SHP77 treated with DMSO at 0.1 percent for 48 hours (cell line): ENCODE results near the gene MYO18B.
A peak's percentile ranks its signal among the peaks of the same experiment; 100 is the strongest.

Experiments used
- DNase-seq: peaks from one replicate; lab custom pipeline; 2025; lab: John Stamatoyannopoulos, UW

MYO18B gene

GRCh38 chr22:25824828-25825423 is 82.9 kb downstream of the MYO18B start:
- DNase-seq: no peak

GRCh38 chr22:25827415-25827814 is 85.4 kb downstream of the MYO18B start:
- no peak for DNase-seq

GRCh38 chr22:25828422-25828821 is 86.4 kb downstream of the MYO18B start:
- no peak for DNase-seq

DNA sequence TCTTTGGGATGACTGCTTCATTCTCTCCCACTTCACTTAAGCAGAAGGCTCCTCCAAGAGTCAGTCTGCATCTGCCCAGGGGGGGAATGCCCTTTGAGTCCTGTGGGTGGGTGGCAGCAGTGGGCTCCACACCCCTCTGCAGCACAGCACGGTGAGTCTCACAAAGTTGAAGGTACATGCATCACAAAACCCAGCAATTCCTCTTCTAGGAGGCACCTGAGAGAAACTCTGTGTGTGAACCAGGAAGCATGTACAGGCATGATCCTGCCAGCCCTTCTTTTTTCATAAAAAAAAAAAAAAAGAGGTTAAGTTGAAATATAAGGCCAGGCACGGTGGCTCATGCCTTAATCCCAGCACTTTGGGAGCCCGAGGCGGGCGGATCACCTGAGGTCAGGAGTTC is 87.2 kb downstream of the MYO18B start:
- DNase-seq: no peak

DNA sequence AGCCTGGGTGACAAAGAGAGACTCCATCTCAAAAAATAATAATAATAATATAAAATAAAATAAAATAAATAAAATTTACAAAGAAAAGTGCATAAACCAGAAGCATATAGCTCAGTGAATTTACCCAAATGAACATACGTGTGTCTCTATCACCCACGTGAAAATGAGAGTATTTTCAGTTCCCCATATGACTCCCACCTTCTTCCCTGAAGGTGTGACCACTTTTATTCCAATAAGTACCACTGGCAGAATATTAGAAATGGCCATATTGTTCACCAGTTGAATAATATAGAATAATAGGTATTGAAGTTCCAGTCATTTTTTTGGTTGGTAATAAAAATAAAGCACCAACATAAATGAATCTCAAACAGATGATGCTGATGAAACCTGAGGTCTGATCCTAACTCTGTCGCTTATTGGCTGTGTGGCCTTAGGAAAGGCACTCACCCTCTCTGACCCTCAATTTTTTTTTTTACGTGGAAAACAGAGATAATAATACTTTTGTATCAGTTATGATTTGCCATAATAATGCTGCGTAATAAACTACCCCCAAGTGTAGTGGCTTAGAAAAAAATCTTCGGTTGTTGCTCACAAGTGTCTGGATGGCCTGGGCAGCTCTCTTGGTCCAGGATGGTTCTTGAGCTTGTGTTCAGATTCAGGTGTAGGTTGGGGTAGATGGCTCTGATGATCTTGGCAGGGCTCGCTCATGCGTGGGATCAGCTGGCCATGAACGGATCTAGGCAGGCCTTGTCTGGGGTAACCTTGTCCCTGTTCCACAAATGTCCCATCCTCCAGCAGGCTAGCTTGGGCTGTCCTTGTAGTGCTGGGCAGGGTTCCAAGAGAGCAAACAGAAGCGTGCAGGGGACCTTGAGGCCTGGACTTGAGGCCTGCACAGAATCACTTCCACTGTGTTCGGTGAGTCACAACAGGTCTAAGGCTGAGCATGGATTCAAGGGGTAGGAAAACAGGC is 88.1 kb downstream of the MYO18B start:
- DNase-seq: peak; percentile 4

DNA sequence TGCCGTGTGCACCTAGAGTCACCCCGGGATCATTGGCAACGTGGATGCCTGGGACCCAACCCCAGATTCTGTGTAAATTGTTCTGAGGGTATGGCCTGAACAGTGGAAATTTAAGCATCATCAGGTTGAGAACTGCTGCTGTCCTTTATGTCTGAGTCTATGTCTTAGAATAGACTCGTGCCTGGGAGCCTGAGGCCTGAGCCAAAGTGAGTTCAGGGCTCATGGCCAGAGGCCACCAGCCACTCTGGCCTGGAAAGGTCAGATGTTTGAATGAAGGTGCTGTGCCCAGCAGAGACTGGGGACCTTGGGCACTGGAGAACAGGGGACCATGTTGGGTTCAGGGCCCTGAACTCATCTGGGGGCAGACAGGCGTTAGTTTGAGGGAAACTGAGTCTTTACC is 91.1 kb downstream of the MYO18B start:
- no peak for DNase-seq

GRCh38 chr22:25833676-25834075 is 91.7 kb downstream of the MYO18B start:
- no peak for DNase-seq

GRCh38 chr22:25834490-25834889 is 92.5 kb downstream of the MYO18B start:
- DNase-seq: no peak

- no peak for DNase-seq
These were observed 93.4 kb downstream of the MYO18B start for GRCh38 chr22:25835348-25835747.

DNA sequence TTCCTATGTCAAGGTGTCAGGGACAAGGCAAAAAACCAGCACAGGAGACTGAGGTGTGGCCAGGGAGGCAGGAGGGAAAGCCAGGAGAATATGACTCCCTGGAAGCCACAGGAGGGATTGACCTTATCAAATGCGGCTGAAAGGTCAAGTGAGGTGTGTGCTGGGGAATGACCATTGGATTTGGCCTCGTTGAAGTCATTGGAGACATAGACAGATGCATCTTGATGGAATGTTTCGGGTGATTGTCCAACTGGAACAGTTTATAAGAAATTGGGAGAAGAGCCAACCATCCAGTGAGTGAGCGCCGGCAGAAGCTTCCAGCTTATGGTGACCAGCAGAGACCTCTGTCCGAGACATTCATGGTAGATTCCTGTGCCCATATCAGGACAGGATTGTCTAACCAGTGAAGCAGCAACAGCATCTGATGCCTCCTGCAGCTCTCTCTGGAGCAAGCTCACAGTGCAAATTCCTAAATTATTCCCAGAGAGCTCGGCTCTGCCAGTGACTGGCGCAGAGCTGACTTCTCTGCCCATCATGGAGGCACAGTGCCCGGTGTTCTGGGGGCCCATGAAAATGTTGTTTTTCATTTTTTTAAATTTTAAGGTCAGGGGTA is 95.4 kb downstream of the MYO18B start:
- DNase-seq: no peak

DNA sequence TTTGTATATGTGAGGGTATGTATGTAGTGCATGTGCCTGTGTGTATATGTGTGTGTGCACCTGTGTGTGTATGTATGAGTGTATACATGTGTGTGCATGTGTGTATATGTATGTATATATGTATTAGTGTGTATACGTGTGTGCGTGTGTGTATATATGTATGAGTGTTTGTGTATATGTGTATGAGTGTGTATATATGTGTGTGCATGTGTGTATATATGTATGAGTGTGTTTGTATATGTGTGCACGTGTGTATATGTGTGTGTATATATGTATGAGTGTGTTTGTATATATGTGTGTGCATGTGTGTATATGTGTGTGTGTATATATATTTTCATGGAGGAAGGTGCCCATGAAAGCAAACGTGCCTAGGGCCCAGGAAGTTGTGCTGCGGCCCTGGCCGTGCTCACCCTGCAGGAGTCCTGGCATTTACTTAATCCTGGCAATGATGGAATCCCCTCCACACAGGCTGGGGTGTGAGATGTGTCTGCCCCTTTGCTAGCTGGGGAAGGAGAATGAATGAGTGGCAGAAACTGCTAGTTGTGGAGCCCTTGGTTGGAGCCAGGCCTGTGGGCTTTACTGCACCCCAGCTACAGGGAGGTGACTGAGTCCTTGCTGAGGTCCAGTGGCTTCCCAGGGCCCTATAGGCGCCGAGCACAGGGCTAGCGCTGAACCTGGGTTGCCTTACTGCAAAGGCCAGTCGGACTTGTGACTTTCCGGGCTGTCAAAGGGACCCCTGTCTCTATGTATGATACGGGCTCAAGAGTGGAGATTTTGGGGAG is 97.2 kb downstream of the MYO18B start:
- no peak for DNase-seq

DNA sequence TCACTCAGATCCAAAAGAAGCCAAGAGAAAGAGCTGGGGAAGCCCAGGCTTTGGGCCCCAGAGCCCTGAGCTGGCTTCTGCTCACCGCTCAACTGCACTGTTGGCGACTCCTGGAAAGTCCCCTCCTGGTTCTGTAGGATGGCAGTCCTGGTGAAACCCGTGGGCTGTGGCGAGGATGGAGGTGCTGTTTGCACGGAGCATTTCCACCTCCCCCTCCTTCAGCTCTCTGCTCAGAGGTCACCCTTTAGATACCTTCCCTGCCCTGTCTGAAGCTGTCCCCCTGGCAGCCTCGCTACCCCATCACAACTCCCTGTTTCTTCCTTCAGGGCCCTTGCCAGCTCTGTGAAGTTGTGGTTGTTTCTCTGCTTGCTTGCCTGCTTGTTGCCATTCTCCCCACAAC is 97.8 kb downstream of the MYO18B start:
- DNase-seq: no peak

DNA sequence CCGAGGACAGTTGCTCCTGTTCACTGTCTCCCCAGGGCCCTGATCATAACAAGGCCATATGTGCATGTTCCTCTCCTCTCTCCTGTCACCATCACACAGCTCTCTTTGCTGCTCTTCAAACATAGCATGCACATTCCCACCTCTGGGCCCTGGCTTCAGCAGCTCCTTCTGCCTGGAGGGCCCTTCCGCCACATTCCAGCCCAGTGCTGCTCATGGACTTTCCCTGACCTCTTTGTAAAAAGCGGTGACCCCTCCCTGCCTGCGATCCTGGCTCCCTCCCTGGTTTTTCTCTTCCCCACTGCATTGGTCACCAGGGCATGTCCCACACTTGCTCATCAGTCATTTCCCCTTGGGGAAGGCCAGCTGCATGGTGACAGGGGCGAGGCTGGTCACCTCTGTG is 98.2 kb downstream of the MYO18B start:
- no peak for DNase-seq

GRCh38 chr22:25840891-25841290 is 98.9 kb downstream of the MYO18B start:
- no peak for DNase-seq

- DNase-seq: no peak
These were observed 99.8 kb downstream of the MYO18B start for GRCh38 chr22:25841775-25842174.

GRCh38 chr22:25843660-25844405 is 101.8 kb downstream of the MYO18B start:
- DNase-seq: no peak

DNA sequence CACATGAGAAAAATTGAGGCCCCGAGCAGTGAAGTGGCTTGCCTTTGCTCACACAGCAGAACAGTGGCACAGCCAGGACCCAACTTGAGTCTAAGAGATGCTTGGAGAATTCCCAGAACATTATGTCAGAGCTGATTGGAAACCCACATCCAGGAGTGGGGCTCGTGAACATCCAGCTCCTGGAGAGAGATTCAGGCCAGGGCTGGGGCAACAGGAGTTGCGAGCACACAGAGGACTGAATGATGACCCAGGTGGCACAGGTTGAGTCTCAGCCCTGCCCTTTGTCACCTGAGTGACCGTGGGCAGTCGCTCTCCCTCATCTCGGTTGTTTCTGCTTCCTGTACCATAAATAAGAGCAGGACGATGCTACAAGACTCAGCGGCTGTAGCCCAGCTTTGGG is 102.6 kb downstream of the MYO18B start:
- no peak for DNase-seq

- no peak for DNase-seq
These were observed 104.2 kb downstream of the MYO18B start for GRCh38 chr22:25845985-25846745.

GRCh38 chr22:25847451-25847850 is 105.5 kb downstream of the MYO18B start:
- DNase-seq: no peak

DNA sequence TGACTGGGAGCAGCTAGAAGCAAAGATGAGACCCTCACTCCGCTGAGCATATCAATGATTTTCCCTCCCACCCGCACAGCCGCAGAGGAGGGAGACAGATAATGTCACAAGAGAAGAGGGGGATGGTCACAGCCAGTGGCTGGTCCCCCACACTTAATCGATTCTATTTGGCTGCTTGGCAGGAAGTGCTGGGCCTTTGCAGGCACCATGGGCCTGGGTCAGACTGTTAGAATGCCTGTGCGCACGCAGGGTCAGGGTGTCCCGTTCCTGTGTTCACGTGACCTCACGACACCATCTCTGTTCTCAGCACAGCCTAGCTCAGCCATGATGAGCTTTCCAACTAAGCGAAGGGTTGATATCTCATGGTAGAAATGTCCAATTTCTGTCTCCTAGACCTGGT is 107.0 kb downstream of the MYO18B start:
- no peak for DNase-seq

GRCh38 chr22:25849522-25849921 is 107.5 kb downstream of the MYO18B start:
- no peak for DNase-seq
